H1 (cell line): Measurements from ENCODE around the gene AHR. TPM values are rescaled to one million over a fixed set of nuclear protein-coding genes. Genes with fewer than 3 reads are reported as not detected.
A peak's percentile ranks its signal among the peaks of the same experiment; 100 is the strongest.

Experiments used
- ASH2L ChIP-seq: fragments of 200-600, 300-600 bp; sonication (generic); IDR thresholded peaks from one replicate; pipeline ENCODE4 v1.7.1; 2017; ENCODE audit warnings: low read length
- CHD1 ChIP-seq: IDR thresholded peaks from 2 replicates; pipeline ENCODE4 v1.6.1; 2012; ENCODE audit warnings: low read depth, low read length, improper control_type of control experiment
- EGR1 ChIP-seq: IDR thresholded peaks from 2 replicates; pipeline ENCODE4 v1.6.1; 2011; ENCODE audit warnings: low read depth, low read length, borderline replicate concordance
- KDM4A ChIP-seq: IDR thresholded peaks from one replicate; pipeline ENCODE4 v1.7.1; 2012; ENCODE audit warnings: low read depth, mild to moderate bottlenecking, moderate library complexity, low read length, inconsistent platforms; ENCODE audit not compliant: severe bottlenecking
- POLR2AphosphoS5 ChIP-seq: IDR thresholded peaks from 2 replicates; pipeline ENCODE4 v1.6.1; 2011; ENCODE audit warnings: low read depth, low read length
- SAP30 ChIP-seq: fragments of 300-600 bp; sonication (generic); IDR thresholded peaks from 2 replicates; pipeline ENCODE4 v1.7.1; 2012; ENCODE audit warnings: low read length, moderate library complexity, mild to moderate bottlenecking, inconsistent platforms; ENCODE audit not compliant: insufficient read depth, insufficient replicate concordance
- SRF ChIP-seq: IDR thresholded peaks from 2 replicates; pipeline ENCODE4 v1.6.1; 2011; ENCODE audit warnings: mild to moderate bottlenecking, low read depth, low read length, moderate library complexity
- SUZ12 ChIP-seq: fragments of 200-600 bp; sonication (generic); IDR thresholded peaks from 2 replicates; pipeline ENCODE4 v1.6.1; 2012; ENCODE audit warnings: mild to moderate bottlenecking, inconsistent platforms, low read length, moderate library complexity, mixed read lengths
- USF2 ChIP-seq: IDR thresholded peaks from 2 replicates; pipeline ENCODE4 v1.6.1; 2011; ENCODE audit warnings: low read length, improper control_type of control experiment
- polyA plus RNA-seq, 7 experiments: library from polyadenylated mRNA; depleted of rRNA in 3 of 7; stranded (reverse) in 5 of 7; unstranded in 2 of 7; fragments of >200 nt in 5 of 7; fragments of 200-250 nt in 2 of 7; gene quantifications; 1 replicate in 5 of 7; 2 replicates in 1 of 7; 4 replicates in 1 of 7; pipeline versions ENCODE4 v1.2.1 to v1.2.3, GENCODE V29; 2011 to 2013; ENCODE audit warnings: missing spikeins in 2 of 7, mixed read lengths in 2 of 7
- total RNA-seq: library from RNA; stranded (reverse); fragmentation: NEBNext Ultra II Directional; extraction: Animal tissue kit (Norgen Biotek cat#: 25700); gene quantifications from 2 replicates; pipeline ENCODE4 v1.2.1, GENCODE V29; 2021

Gene AHR
- total and polyA plus RNA-seq, 2 of the 8 experiments (the other 6 are each of a cell fraction or from before 2014, with no cell fraction given), result 1.4 to 9.7 TPM

GRCh38 chr7:17298840-17299482 lies 509 bp downstream of the AHR start (continued):
- TF ChIP-seq CHD1 (no peak), SAP30 (no peak), KDM4A (peak; percentile 96), EGR1 (no peak), SRF (no peak), USF2 (no peak), POLR2AphosphoS5 (peak; percentile 8; the same call in 1 of the 2 replicates), ASH2L (peak; percentile 81), SUZ12 (no peak)
